ENCODE data around the gene SLC35F2. TPM values are rescaled to one million over a fixed set of nuclear protein-coding genes. Genes with fewer than 3 reads are reported as not detected.

The SLC35F2 gene
- polyA plus RNA-seq (2012; ENCODE audit: insufficient read length, low read depth) = 32.9 TPM

GRCh38 chr11:107858217-107859070 lies at the start of gene SLC35F2:
Gene SLC35F2, minus strand, starts transcription at chr11:107858787. Its CDS starts 20 bp downstream, at chr11:107858767.
- TF ChIP-seq SIN3A (IDR thresholded peaks at IDR 0.05; ENCODE audit: borderline replicate concordance, insufficient read depth, low read length) (peak; percentile 25; the same call in 1 of the 2 replicates), TAF1 (IDR thresholded peaks at IDR 0.05; ENCODE audit: borderline replicate concordance, insufficient read depth, low read length) (peak; percentile 51; the same call in 1 of the 2 replicates), REST (IDR thresholded peaks at IDR 0.05; ENCODE audit: insufficient read depth in 1 of 2, low read depth in 2 of 2, low read length in 2 of 2) (no peak), POLR2AphosphoS5 (IDR thresholded peaks at IDR 0.05; ENCODE audit: low read depth, low read length) (no peak), FOXP2 (optimal IDR thresholded peaks at IDR 0.05; ENCODE audit: borderline replicate concordance, extremely low read depth, extremely low read length, insufficient read depth) (peak; percentile 4)

- TF ChIP-seq SIN3A (IDR thresholded peaks at IDR 0.05; ENCODE audit: borderline replicate concordance, insufficient read depth, low read length) = no peak
- TF ChIP-seq POLR2AphosphoS5 (IDR thresholded peaks at IDR 0.05; ENCODE audit: low read depth, low read length) = no peak
- TF ChIP-seq FOXP2 (optimal IDR thresholded peaks at IDR 0.05; ENCODE audit: borderline replicate concordance, extremely low read depth, extremely low read length, insufficient read depth) = no peak
- TF ChIP-seq REST (IDR thresholded peaks at IDR 0.05; ENCODE audit: insufficient read depth in 1 of 2, low read depth in 2 of 2, low read length in 2 of 2) = no peak
- TF ChIP-seq TAF1 (IDR thresholded peaks at IDR 0.05; ENCODE audit: borderline replicate concordance, insufficient read depth, low read length) = no peak
Observed at GRCh38 chr11:107908211-107908610, 49.6 kb upstream of the SLC35F2 start.

GRCh38 chr11:107898270-107898669 lies 39.7 kb upstream of the SLC35F2 start:
- no peak for TF ChIP-seq REST (IDR thresholded peaks at IDR 0.05; ENCODE audit: insufficient read depth in 1 of 2, low read depth in 2 of 2, low read length in 2 of 2)
- no peak for TF ChIP-seq FOXP2 (optimal IDR thresholded peaks at IDR 0.05; ENCODE audit: borderline replicate concordance, extremely low read depth, extremely low read length, insufficient read depth)
- no peak for TF ChIP-seq SIN3A (IDR thresholded peaks at IDR 0.05; ENCODE audit: borderline replicate concordance, insufficient read depth, low read length)
- no peak for TF ChIP-seq TAF1 (IDR thresholded peaks at IDR 0.05; ENCODE audit: borderline replicate concordance, insufficient read depth, low read length)

- no peak for TF ChIP-seq SIN3A (IDR thresholded peaks at IDR 0.05; ENCODE audit: borderline replicate concordance, insufficient read depth, low read length)
- no peak for TF ChIP-seq FOXP2 (optimal IDR thresholded peaks at IDR 0.05; ENCODE audit: borderline replicate concordance, extremely low read depth, extremely low read length, insufficient read depth)
- no peak for TF ChIP-seq TAF1 (IDR thresholded peaks at IDR 0.05; ENCODE audit: borderline replicate concordance, insufficient read depth, low read length)
- no peak for TF ChIP-seq REST (IDR thresholded peaks at IDR 0.05; ENCODE audit: insufficient read depth in 1 of 2, low read depth in 2 of 2, low read length in 2 of 2)
- no peak for TF ChIP-seq POLR2AphosphoS5 (IDR thresholded peaks at IDR 0.05; ENCODE audit: low read depth, low read length)
Observed at GRCh38 chr11:107882095-107882820, 23.7 kb upstream of the SLC35F2 start.
